SK-N-SH treated with all-trans-retinoic acid at 6 μM for 48 hours (cell line): Measurements from ENCODE around the gene PHYKPL.

Experiments
- ATAC-seq: fragments of 200-7000 bp; cut with Tn5 transposase; 3 replicates; pipeline ENCODE4 v1.9.1; 2020; ENCODE audit warnings: mild to moderate bottlenecking, moderate library complexity
- ARNTL ChIP-seq: fragments of 450-650 bp; formaldehyde crosslinking; IDR thresholded peaks from 2 replicates; pipeline ENCODE4 v1.5.0; 2020; ENCODE audit warnings: low read depth, mild to moderate bottlenecking, moderate library complexity, borderline replicate concordance
- BACH2 ChIP-seq: fragments of 250-450 bp; sonication (Bioruptor Pico); IDR thresholded peaks from 2 replicates; pipeline ENCODE4 v1.9.0; 2021; ENCODE audit warnings: mild to moderate bottlenecking, borderline replicate concordance
- CREB5 ChIP-seq: fragments of 250-450 bp; sonication (Bioruptor Pico); IDR thresholded peaks from 2 replicates; pipeline ENCODE4 v1.5.1; 2020; ENCODE audit warnings: low read depth, mild to moderate bottlenecking, moderate library complexity
- CSDC2 ChIP-seq: fragments of 250-450 bp; sonication (Bioruptor Pico); IDR thresholded peaks from 2 replicates; pipeline ENCODE4 v1.5.0; 2020; ENCODE audit warnings: mild to moderate bottlenecking, moderate library complexity
- CSRNP3 ChIP-seq: fragments of 250-450 bp; sonication (Bioruptor Pico); IDR thresholded peaks from 2 replicates; pipeline ENCODE4 v1.5.1; 2021; ENCODE audit warnings: mild to moderate bottlenecking, moderate library complexity
- ESRRG ChIP-seq: fragments of 250-450 bp; sonication (Bioruptor Pico); IDR thresholded peaks from 2 replicates; pipeline ENCODE4 v1.6.1; 2021; ENCODE audit warnings: mild to moderate bottlenecking
- GLIS3 ChIP-seq: fragments of 250-450 bp; sonication (Bioruptor Pico); IDR thresholded peaks from 2 replicates; pipeline ENCODE4 v1.5.0; 2020; ENCODE audit warnings: mild to moderate bottlenecking, moderate library complexity
- ISL1 ChIP-seq: fragments of 250-450 bp; sonication (Bioruptor Pico); IDR thresholded peaks from 2 replicates; pipeline ENCODE4 v2.1.2; 2022; ENCODE audit warnings: mild to moderate bottlenecking, moderate library complexity
- OSR1 ChIP-seq: fragments of 250-450 bp; sonication (Bioruptor Pico); IDR thresholded peaks from 2 replicates; pipeline ENCODE4 v1.8.0; 2022; ENCODE audit warnings: moderate library complexity, mild to moderate bottlenecking, inconsistent platforms
- PATZ1 ChIP-seq: fragments of 250-450 bp; sonication (Bioruptor Pico); IDR thresholded peaks from 2 replicates; pipeline ENCODE4 v1.8.0; 2020; ENCODE audit warnings: mild to moderate bottlenecking, moderate library complexity, borderline replicate concordance
- POU6F1 ChIP-seq: fragments of 250-450 bp; sonication (Bioruptor Pico); IDR thresholded peaks from 2 replicates; pipeline ENCODE4 v1.8.0; 2021; ENCODE audit warnings: low read depth, mild to moderate bottlenecking, moderate library complexity, borderline replicate concordance
- PPARA ChIP-seq: fragments of 250-450 bp; sonication (Bioruptor Pico); IDR thresholded peaks from 2 replicates; pipeline ENCODE4 v1.5.0; 2020; ENCODE audit warnings: mild to moderate bottlenecking, borderline replicate concordance
- TCF4 ChIP-seq: fragments of 250-450 bp; sonication (Bioruptor Pico); IDR thresholded peaks from 2 replicates; pipeline ENCODE4 v1.8.0; 2021; ENCODE audit warnings: mild to moderate bottlenecking, moderate library complexity, borderline replicate concordance
- TOX ChIP-seq: fragments of 250-450 bp; sonication (Bioruptor Pico); IDR thresholded peaks from 2 replicates; pipeline ENCODE4 v1.8.0; 2021; ENCODE audit warnings: mild to moderate bottlenecking, moderate library complexity, borderline replicate concordance
- TSHZ2 ChIP-seq: fragments of 250-450 bp; sonication (Bioruptor Pico); IDR thresholded peaks from 2 replicates; pipeline ENCODE4 v1.5.0; 2020; ENCODE audit warnings: mild to moderate bottlenecking, moderate library complexity
- ZFP3 ChIP-seq: fragments of 250-450 bp; sonication (Bioruptor Pico); IDR thresholded peaks from 2 replicates; pipeline ENCODE4 v1.5.0; 2020; ENCODE audit warnings: mild to moderate bottlenecking, moderate library complexity
- ZFP30 ChIP-seq: fragments of 450-650 bp; formaldehyde crosslinking; IDR thresholded peaks from 2 replicates; pipeline ENCODE4 v1.5.0; 2022; ENCODE audit warnings: mild to moderate bottlenecking, moderate library complexity
- ZNF565 ChIP-seq: fragments of 450-650 bp; formaldehyde crosslinking; conservative IDR thresholded peaks from 2 replicates; pipeline ENCODE4 v1.5.0; 2020; ENCODE audit warnings: low read depth, mild to moderate bottlenecking, moderate library complexity
- ZNF70 ChIP-seq: fragments of 450-650 bp; formaldehyde crosslinking; IDR thresholded peaks from 2 replicates; pipeline ENCODE4 v1.5.0; 2020; ENCODE audit warnings: mild to moderate bottlenecking, moderate library complexity
- ZNF8 ChIP-seq: fragments of 450-650 bp; formaldehyde crosslinking; IDR thresholded peaks from 2 replicates; pipeline ENCODE4 v1.5.0; 2020; ENCODE audit warnings: mild to moderate bottlenecking, moderate library complexity

Gene PHYKPL

GRCh38 chr5:178273041-178273440 is 40.4 kb upstream of the PHYKPL start:
- TF ChIP-seq ZNF70 (no peak), BACH2 (CRISPR knock-in tag) (no peak), ZFP3 (CRISPR knock-in tag) (no peak), CSRNP3 (CRISPR knock-in tag) (no peak), ZNF8 (CRISPR knock-in tag) (no peak), TCF4 (CRISPR knock-in tag) (no peak), CREB5 (no peak), GLIS3 (CRISPR knock-in tag) (no peak), ZFP30 (CRISPR knock-in tag) (no peak), TSHZ2 (CRISPR knock-in tag) (no peak), CSDC2 (CRISPR knock-in tag) (no peak), OSR1 (no peak), ARNTL (CRISPR knock-in tag) (no peak), PPARA (CRISPR knock-in tag) (no peak), ZNF565 (CRISPR knock-in tag) (no peak), TOX (CRISPR knock-in tag) (no peak), POU6F1 (CRISPR knock-in tag) (no peak)
- ATAC-seq: no peak

GRCh38 chr5:178272591-178272990 is 40.0 kb upstream of the PHYKPL start:
- TF ChIP-seq TCF4 (CRISPR knock-in tag) (no peak), ISL1 (no peak), ZNF8 (CRISPR knock-in tag) (no peak), ZFP30 (CRISPR knock-in tag) (no peak), CSRNP3 (CRISPR knock-in tag) (no peak), OSR1 (no peak), POU6F1 (CRISPR knock-in tag) (no peak), PPARA (CRISPR knock-in tag) (no peak), ZFP3 (CRISPR knock-in tag) (no peak), ZNF565 (CRISPR knock-in tag) (no peak), CREB5 (no peak), ESRRG (no peak), TOX (CRISPR knock-in tag) (no peak), PATZ1 (no peak), GLIS3 (CRISPR knock-in tag) (no peak), BACH2 (CRISPR knock-in tag) (no peak)
- no peak for ATAC-seq
